Measurements from ENCODE around the gene TMSB15C.
"Not testable (repeated sequence)": the region's sequence is repeated elsewhere in the genome, so short reads cannot be mapped to it uniquely, and the experiment has no call there.

Gene TMSB15C

DNA sequence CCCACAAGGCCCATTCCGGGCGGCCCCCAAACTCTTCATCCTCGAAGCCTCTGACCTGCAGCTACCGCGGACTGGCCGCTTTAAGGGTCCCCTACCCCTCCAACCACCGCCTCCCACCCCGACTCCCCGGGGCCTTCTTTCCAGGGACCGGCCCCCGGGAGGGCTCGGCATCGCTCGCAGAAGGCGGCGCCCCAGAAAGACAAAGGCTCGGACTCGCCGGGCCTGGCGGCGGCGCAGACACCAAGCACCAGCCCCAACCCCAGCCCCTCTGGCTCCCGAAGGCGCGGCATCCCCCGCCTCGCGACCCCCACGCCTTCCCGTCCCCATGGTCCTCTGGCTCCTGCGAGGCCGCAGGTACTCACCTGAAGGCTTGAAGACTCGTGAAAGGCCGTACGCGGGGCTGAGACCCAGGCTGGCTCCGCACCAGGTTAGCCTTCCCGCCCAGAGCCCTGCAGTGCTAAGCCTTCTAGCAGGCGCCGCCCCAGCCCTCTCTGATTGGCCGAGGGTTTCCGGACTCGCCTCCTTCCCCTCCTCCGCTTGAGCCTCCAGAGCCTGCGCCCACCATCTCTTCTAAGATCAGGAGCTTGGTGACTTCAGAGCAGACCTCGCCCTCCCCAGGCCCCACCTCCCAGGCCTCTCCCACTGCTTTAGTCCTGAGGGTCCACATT, at the start of gene TMSB15C:
TMSB15C (minus strand) TSS at position 459 of the 668 bp plus-strand sequence.
- not testable (repeated sequence) for DNase-seq (ENCODE audit: low read depth in 2 of 2)

DNA sequence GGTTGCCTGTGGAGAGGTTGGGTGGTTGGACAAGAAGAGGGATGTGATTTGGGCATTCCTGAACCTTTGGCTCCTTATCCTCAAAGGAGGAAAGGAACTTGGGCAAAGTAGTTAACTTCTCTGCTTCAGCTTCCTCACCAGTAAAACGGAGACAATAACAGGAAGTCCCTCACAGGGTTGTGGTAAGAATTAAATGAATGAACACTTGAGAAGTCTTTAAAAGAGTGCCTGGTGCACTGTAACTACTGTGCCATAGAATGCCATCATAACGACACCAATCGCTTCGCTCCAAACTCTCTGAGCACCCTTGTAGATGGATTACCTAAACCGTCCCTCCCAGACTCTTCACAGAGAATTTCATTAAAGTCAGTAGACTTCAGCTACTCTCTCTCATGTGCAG, 46.8 kb upstream of the TMSB15C start:
- no peak for DNase-seq (ENCODE audit: low read depth in 2 of 2)

DNA sequence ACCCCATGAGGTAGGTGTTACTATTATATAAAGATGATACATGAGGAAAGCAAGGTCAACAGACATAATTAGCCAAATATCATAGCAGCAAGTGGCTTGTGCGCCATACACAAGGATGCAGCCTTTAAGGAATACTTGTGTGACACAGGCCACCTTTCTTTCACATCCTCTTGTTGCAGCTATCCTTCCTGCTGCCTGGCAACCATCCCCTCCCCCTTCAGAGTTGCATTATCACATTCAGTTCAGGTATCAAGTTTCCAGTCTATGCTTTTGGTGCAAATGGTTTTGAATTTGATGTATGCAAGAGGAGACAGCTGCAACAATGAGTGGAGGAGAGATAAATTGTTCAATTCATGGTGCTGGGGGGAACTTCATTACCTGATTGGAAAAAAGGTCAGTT, 42.7 kb upstream of the TMSB15C start:
- DNase-seq (ENCODE audit: low read depth in 2 of 2): no peak

DNA sequence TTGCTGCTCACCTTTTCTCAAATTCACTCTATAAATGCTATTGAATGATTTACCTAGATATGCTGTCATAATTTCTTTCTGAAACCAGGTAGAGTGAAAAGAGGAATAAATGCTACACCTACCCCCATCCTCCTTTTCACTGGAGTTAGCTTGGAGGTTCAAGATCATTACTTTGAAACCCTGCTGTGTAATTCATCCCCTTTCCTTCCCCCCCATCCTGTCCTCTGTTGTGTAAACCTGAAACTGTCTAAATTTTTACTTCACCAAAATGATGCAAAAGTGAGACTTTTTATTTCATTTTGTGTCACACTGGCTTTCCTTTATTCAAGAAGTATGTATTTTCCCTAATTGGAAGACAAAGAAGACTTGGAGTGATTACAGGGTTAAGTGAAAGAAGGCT, 41.7 kb upstream of the TMSB15C start:
- no peak for DNase-seq (ENCODE audit: low read depth in 2 of 2)

DNA sequence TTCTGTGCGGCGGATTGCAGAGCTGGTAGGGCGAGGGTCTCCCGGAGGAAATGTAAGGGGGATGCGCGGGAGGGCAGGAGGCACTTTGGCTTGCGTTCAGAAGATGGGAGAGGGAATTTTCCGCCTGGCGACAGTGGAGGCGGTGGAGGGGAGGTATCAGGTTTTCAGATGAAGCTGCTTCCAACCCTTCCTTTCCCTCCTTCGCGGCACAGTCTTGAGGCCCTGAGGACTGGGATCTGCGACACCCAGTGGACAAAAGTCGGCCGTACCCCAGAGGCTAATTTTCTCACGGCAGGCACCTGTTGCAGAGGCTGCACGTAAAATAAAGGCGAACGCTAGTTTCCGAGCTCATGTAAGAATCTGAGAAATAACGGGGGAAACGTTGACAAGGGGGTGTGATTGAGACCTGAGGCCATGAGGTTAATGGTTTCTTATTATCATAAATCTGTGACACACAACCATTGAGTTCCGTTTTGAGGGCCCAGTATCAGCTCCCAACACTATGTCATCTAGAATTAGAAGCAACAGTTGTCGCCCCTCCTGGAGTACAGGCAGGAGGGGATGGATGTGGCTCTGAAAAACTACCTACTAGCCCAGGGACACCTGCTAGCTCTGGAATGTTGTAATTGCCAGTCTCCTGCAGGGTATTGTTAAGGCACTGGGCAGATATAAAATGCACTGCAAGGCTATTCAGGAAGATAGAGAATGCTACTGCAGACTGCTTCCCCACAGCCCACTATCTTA, 37.4 kb upstream of the TMSB15C start:
- DNase-seq (ENCODE audit: low read depth in 2 of 2): peak; percentile 9 to 28

DNA sequence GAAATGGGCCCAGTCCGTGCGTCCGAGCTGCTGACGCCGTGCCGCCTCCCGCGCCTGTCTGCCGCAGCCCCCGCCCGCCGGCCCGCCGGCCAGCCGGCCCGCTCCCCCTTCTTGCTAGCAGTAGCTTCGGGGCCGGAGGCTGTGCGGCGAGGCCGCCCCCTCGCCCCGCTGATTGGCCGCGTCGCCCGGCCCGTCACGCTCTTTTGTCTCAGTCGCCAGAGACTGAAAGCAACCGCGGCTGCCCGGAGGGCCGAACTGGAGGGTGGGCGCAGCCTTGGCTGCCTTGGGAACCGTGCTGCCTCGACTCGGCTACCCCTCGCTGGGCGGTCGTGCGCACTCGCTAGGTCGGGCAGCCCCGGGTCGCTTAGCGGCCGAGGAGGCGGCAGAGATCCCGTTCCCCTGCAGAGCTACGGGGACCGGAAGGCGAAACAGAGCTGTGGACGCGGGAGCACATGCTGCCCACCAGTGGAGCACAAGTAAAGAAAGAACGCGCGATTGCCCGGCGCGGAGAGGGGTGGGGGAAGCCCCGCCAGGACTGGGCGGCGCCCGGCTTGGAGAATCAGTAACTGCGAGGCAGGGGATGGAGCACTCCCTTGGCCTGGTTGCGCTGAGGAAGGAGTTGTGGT, 36.4 kb upstream of the TMSB15C start, which contains the start of gene ZCCHC18:
ZCCHC18 (plus strand) TSS at position 198 of the 626 bp plus-strand sequence. CDS start 1,589 bp downstream, outside the sequence.
- peak; percentile 16 to 19 for DNase-seq (ENCODE audit: low read depth in 2 of 2)

DNA sequence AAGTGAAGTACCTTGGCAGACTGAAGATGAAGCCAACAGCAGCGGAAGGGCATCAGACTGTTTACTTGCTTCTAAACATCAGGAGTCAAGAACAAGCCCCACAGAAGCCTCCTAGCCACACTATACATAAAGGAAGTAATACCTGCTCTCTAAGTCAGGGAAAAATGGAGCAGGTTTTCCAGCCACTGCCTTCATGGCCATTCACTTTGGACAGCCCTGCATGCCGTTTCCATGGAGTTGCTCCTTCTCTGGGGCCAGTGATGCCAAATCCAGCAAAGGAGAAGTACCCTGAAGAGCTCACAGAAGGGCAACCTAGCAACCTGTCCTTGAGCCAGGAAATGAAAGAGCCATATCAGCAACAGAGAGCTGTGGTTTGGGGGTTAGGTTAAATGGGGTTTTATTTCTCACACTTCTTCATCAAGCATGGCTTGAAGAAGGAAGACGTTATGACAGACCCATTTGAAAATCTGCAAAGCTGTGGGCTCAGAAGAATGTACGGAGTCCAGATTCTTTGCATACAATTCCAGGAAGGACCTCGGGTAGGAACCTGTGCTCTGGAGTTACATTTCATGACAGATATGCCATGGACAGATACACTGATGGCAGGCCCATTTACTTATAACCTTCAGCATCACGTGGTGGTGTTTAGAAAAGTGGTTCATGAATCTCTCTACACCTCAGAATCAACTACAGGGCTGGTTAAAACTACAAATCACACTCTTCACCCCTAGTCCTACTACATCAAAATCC, 34.6 kb upstream of the TMSB15C start:
- not testable (repeated sequence) for DNase-seq (ENCODE audit: low read depth in 2 of 2)

DNA sequence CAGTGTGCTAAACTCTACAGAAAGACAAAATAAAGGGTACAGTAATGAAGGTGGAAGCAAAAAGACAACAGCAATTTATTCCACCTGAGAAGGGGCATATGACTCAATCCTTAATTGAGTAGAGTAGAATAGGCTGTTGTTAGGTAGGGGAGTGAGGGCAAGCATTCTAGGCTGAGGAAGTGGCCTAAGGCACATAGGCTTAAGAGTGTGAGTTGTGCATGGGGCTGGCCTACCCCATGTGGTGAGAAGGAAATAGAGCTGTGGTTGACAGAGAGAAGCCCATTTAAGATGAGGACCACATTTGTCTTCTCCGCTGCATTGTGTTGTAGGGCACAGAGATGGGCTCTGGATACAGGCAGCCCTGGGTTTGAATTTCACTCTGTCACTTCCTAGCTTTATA, 32.9 kb upstream of the TMSB15C start:
- no peak for DNase-seq (ENCODE audit: low read depth in 2 of 2)

DNA sequence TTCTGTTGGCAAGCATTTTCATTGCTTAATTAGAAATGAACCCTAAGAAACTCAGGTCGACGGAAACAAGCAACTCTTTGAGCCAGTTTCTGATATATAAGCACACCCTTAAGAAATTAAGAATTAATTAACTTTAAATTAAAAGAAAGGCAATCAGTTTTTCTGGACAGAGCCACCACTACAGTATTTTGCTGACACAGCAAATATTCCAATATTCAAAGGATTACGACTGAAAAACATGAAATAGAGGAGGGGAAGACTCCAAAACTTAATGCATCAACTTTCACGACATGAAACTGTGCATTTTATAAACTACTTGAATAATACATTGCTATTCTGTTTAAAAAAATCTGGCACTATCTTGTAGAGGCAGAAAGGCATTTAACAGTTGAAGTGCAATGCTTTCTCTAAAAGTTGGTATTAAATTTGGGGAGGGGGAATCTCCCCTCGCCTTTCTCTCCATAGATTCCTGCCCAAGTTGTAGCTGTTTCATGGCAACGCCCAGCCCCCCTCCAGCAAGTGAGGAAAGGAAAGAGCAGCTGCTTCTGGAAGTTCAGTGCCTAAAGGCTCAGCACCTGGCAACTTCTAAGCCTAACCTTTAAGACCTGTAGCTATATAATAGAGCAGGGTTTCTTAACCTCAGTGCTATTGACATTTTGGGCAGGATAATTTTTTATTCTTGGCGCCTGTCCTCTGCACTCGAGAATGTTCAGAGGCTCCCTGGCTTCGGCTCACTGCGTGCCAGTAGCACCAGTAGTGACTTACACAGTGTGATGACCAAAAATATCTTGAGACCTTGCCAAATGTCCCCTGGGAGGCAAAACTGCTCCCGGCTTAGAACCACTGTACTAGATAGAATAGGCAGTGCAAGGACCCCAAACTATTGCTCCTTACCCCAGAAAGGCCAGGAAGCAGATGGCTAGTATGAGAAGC, 29.6 kb upstream of the TMSB15C start:
- DNase-seq (ENCODE audit: low read depth in 2 of 2): no peak

DNA sequence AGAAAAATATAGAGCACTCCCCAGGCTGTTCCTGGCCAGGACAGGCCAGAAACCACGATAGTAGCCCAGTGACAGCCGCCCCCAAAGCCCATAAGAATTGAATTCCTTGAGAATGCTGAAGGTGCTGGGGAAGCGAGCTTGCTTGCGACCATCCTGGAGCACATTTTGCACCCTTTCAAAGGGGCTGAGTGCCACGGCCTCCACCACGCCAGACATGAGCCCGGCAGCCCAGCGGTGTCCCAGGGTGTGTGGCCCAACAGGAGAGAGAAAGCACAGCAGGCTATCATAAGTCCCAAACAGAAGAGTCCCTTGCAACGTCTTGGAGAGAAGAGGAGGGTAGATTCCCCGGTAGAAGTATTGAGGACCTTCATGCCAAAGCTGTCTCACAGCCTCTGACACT, 28.6 kb upstream of the TMSB15C start:
- DNase-seq (ENCODE audit: low read depth in 2 of 2): no peak

DNA sequence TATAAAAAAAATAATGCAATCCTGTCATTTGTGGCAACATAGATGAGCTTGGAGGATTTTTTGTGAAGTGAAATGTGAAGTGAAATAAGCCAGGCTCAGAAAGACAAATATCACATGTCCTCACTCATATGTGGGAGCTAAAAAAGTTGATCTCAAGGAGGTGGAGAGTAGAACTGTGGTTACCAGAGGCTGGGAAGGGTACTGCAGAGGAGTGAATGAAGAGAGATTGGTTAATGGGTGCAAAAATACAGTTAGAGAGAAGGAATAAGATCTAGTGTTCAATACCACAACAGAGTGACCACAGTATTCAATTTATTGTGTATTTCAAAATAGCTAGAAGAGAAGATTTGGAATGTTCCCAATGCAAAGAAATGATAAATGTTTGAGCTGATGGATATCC, 22.9 kb upstream of the TMSB15C start:
- no peak for DNase-seq (ENCODE audit: low read depth in 2 of 2)

DNA sequence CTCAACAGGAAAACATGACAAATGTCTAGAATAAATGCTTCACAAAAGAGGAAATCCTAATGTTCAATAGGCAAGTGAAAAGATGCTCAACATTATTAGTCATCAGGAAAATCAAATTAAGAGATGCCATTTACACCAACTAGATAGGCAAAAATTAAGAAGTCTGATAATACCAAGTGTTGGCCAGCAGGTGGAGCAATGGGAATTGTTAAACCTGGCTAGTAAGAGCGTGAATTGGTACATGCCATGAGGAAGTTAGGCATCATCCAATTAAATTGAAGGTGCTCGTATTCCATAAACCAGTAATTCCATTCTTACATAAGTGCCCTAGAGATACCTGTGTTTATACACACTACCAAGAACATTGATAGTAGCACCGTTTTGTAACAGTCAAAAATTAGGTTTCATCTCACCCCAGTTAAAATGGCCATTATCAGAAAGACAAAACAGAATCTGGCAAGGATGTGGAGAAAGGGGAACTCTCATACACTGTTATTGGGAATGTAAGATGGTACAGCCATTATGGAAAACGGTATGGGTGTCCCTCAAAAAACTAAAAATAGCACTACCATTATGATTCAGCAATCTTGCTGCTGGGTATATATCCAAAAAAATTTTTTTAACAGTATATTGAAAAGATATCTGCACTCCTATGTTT, 22.2 kb upstream of the TMSB15C start:
- peak in 1 of 2 donors; percentile 10 for DNase-seq (ENCODE audit: low read depth in 2 of 2)

DNA sequence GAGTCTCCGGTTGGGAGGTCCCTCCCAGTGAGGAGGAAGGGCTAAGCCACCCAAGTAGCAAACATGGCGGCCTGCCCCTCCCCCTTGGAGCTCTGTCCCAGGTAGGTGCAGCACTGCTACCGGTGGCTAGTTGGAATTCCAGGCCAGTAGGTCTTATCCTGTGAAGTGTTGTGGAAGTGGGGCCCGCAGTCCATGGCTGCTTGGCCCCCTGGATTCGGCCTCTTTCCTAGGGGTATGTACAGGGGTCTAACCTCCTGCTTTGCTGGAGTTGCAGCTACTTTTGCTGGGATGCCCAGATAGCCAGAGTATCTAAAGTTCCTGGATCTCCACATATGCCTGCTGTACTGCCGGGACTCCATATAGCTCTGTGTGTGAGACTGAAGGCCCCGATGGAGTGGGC, 9.9 kb upstream of the TMSB15C start:
- no peak for DNase-seq (ENCODE audit: low read depth in 2 of 2)

DNA sequence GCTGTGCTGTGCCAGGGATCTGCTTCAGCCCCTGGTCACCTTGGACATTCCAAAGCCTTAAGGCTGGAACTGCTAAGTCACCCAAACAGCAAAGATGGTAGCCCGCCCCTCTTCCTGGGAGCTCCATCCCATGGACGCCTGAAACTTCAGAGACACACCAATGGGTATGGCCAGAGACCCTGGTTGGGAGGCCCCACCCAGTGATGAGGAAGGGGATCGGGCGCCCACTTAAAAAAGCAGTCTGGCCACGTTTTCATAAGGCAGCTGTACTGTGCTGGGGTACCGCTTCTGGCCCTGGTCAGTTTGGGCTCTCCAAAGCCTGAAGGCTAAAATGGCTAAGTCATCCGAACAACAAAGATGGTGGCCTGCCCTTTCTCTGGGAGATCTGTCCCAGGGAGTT, 9.4 kb upstream of the TMSB15C start:
- no peak for DNase-seq (ENCODE audit: low read depth in 2 of 2)

DNA sequence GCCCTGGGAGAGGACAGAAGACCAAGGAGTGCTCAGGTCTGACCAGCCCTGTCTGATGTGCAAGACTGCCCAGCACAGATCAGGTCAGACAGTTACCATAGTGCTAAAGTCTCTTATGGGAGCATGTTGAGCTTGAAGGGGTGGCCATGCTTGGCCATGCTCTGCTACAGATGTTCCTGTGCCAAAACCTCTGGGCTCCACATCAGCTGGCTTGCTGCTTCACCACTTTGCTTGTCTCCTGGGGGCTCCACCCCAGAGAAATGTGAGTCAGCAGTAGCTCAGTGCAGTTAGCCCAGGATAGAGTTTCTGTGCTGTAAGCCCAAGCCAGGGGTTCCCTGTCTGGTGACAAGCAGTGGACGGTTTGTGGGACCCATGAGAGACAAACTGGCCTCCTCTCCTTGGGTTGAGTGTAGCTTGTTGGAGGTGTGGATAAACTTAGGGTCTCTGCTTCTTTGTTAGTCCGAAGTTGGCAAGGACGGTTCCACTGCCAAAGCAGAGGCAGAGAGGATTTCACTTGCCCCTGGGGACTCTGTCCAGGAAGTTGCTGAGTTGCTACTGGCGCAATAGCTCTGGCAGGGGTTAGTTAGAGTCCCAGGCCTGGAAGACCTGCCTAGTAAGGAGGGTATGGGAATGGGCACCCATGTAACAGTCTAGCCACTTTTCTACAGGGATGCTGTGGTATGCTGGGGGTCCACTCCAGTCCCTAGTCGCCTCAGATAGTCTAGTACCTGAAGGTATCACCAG, 8.7 kb upstream of the TMSB15C start:
- no peak for DNase-seq (ENCODE audit: low read depth in 2 of 2)

DNA sequence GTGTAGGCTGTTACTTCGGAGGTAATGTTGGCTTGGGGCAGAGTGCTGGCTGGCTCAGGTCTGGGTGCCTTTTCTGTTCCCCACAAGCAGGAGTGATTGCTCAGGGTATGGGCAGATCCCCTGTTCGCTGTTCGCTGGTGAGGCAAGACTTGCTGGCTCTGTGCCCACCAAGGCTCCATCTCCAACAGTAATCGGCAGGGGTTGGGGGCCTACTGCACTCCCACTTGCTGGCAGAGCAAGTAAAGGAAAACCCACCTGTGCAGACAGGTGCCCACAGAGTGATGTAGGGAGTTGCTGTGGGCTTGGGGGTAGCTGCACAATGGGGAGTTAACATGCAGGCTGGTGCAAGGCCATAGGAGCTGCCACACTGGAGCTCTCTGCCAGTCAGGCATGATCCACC, 8.0 kb upstream of the TMSB15C start:
- no peak for DNase-seq (ENCODE audit: low read depth in 2 of 2)

DNA sequence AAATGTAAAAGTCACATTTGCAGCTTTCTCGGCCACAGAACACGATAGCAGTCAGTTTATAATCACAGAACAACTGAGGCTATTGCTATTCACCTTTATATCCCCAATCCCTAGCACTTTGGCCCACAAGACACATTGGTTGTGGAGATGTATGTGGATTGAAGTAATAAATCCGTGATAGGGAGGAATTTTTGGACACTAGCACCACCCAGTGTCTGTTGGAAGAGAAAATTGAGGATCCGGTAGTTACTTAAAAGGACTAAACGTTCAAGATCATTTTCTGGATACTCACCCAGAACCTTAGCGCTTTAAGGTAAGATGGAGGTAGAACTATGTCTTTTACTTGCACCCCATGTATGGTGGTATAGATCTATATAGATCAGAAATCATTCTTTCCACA, 1.8 kb upstream of the TMSB15C start:
- not testable (repeated sequence) for DNase-seq (ENCODE audit: low read depth in 2 of 2)

DNA sequence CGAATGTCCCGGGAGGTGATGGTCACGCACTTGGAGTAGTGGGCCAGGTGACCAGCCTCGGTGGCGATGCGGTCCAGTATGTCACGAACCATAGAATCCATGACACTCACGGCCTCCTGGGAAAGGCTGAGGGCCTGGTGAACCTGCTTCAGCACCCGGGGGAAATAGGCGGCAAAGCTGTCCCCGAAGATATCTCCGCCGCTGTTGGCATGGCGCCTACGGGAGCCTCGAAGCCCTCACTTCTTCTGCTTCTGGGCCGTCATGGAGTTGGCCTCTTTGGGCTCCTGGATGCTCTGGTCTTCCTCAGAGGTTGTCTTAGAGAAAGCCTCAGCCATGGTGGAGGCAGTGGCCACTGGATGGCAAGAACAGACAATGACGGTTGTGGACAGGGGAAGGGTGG, 13.4 kb downstream of the TMSB15C start:
- not testable (repeated sequence) for DNase-seq (ENCODE audit: low read depth in 2 of 2)

DNA sequence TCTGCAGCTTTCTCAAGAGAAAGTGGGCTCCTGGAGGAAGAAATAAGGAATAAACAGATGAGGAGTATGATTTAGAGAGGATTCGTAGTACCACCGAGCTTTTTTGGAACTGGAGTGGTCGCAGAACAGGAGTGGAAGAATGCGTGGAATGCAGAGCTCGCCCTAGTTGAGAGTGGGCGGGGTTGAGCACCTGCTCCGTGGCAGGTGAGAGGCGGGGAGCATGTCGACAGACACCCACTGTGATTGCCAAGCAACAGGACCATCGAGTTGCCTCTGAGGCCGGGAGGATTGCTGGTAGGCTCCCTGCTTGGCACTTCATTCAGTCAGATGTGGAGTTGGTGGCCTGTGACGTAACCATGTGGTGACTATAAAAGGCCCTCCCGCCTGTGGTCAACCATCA, 21.1 kb downstream of the TMSB15C start:
- DNase-seq (ENCODE audit: low read depth in 2 of 2): not testable (repeated sequence)

DNA sequence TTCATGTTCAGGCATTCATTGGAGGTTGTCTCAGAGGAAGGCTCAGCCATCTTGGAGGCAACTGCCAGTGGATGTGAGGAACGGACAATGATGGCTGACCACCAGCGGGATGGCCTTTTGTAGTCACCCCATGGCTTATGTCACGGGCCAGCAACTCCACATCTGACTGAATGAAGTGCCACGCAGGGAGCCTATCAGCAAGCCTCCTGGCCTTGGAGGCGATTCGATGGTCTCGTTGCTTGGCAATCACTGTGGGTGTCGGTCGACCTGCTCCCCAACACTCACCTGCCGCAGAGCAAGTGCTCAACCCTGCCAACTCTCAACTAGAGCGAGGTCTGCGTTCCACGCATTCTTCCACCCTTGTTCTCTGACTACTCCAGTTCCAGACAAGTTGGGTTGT, 28.9 kb downstream of the TMSB15C start:
- DNase-seq (ENCODE audit: low read depth in 2 of 2): no peak

Measured in stimulated activated CD8-positive, alpha-beta memory T cell treated with anti-CD3 and anti-CD28 coated beads, Interleukin-2, amount 100 ng/mL, for 48 hours (primary cell).